GM18951 (cell line): ENCODE measurements around the gene POGLUT3.

ENCODE experiments used
- POLR2A ChIP-seq: IDR thresholded peaks from 4 replicates; pipeline ENCODE4 v1.6.1; 2011; ENCODE audit warnings: mild to moderate bottlenecking; ENCODE audit not compliant: insufficient read length, insufficient read depth; ENCODE audit errors: extremely low read depth
- in situ Hi-C: fragments of 300-500 bp; cut with MboI; formaldehyde crosslinking; loops from one replicate; pipeline ENCODE4 v1.12.0; 2022; ENCODE audit warnings: low sequenced_read_pairs, mixed read lengths, inconsistent platforms; ENCODE audit not compliant: unreplicated experiment

Gene POGLUT3, protein sequence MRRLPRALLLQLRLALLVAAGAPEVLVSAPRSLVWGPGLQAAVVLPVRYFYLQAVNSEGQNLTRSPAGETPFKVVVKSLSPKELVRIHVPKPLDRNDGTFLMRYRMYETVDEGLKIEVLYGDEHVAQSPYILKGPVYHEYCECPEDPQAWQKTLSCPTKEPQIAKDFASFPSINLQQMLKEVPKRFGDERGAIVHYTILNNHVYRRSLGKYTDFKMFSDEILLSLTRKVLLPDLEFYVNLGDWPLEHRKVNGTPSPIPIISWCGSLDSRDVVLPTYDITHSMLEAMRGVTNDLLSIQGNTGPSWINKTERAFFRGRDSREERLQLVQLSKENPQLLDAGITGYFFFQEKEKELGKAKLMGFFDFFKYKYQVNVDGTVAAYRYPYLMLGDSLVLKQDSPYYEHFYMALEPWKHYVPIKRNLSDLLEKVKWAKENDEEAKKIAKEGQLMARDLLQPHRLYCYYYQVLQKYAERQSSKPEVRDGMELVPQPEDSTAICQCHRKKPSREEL

GRCh38 chr11:108498046-108498815, at the start of gene POGLUT3:
Gene POGLUT3, minus strand, starts transcription at chr11:108498384. Its CDS starts 18 bp downstream, at chr11:108498366.
- in situ Hi-C loops: no loop called here
- peak; percentile 45 for TF ChIP-seq POLR2A

- in situ Hi-C loops: no loop called here
- no peak for TF ChIP-seq POLR2A
Measured at GRCh38 chr11:108545909-108546501, 47.8 kb upstream of the POGLUT3 start.

GRCh38 chr11:108543316-108543964, 45.3 kb upstream of the POGLUT3 start:
- in situ Hi-C loops: no loop called here
- TF ChIP-seq POLR2A: no peak

GRCh38 chr11:108541531-108541930, 43.3 kb upstream of the POGLUT3 start:
- no peak for TF ChIP-seq POLR2A
- in situ Hi-C loops: no loop called here

DNA sequence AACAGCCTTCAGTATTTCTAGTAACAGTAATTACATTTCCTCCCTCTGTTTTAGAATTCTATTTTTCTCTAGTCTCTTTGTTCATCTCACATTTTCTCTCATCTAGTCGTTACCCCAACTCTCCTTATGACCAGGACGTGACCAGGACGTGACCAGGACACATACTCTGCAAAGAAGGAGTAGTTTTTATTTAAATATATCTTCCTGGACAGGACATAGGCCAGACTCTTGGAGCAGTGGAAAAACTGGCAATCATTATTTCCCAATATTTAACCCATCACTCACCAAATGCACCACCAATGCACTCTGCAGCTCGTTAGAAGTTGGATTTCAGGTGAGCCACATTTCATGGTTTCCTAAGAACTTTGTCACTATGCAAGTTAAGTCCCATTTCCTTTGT, 40.3 kb upstream of the POGLUT3 start:
- in situ Hi-C loops: no loop called here
- TF ChIP-seq POLR2A: no peak

DNA sequence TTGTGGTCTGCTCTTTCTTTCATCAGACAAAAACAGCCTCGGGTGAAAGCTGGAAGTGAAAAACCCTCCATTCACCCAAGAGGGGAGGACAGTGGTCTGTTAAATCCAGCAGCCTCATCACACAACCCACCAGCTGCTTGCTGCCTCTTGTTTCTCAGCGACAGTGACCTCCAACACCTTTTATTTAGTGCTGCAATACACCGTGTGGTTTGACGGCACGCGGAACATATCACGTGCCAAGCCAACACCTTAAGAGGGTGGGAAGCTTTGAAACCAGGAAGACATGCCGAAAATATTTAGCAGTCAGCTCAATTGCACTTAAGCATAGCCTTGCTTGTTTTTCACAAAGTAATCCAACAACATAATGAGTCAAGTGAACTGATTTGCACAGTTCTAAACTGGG, 39.8 kb upstream of the POGLUT3 start:
- in situ Hi-C loops: no loop called here
- no peak for TF ChIP-seq POLR2A

GRCh38 chr11:108536783-108537182, 38.6 kb upstream of the POGLUT3 start:
- in situ Hi-C loops: no loop called here
- TF ChIP-seq POLR2A: no peak

GRCh38 chr11:108535384-108535955, 37.3 kb upstream of the POGLUT3 start:
- no peak for TF ChIP-seq POLR2A
- in situ Hi-C loops: no loop called here

DNA sequence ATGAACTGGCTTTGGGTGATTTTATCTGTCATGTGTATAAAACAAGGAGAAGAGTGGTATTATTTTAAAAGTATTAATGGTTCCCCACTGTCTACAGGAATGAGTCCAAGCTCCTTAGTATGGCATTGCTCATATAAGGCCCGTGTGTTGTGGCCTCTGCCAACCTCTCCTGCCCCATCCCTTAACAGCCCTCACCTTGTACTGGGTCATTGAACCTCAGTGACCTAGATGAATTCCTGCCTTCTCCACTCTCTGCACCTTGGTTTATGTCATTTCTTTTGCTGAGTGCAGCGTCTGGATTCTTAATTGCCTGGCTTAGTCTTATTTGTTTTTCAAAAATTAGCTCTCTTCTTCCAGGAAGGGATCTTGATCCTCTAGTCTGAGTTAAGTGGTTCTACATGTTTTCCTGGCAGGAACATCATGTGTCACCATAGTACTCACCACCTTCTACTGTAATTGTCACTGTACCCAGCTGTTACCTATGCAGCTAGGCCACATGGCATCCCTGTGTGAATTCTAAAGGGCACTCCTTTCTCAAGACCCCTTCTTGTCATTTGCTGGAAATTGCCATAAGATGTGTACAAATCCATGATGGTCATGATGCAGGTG, 36.2 kb upstream of the POGLUT3 start:
- TF ChIP-seq POLR2A: no peak
- in situ Hi-C loops: no loop called here

- in situ Hi-C loops: no loop called here
- no peak for TF ChIP-seq POLR2A
Measured at GRCh38 chr11:108530426-108530825, 32.2 kb upstream of the POGLUT3 start.

DNA sequence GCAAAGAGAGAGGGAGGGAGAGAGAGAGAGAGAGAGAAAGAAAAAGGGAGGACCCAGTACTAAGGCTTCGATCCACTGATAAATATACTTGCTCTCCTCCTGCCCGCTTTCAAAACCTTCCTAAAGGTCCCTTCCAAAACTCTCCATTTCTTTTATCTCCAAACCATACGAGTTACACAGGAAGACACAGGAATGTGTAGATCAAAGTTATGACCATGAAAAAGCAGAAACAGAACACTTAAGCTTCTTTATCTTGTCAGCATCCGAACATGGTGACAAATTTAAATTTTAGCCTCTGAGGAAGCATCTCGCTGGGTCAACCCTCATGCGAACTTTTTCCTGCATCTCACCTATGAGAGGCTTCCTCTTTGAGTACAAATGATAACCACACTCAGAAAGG, 29.2 kb upstream of the POGLUT3 start:
- TF ChIP-seq POLR2A: no peak
- in situ Hi-C loops: no loop called here

DNA sequence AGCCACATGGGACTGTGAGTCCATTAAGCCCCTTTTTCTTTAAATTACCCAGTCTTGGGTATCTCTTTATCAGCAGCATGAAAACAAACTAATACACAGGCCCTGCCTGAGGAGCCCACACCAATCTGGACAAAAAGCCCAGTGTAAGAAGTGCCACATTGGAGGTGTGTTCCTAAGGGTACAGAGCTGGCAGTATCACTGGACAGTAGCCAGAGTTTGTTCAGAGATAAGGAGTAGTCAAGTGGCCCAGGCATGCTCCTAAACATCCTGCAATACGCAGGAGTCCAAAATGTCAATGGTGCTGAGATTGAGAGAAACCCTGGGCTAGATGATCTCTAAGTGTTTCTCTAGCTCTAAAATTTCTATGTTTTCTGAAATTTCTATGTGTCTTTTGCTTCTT, 27.0 kb upstream of the POGLUT3 start:
- in situ Hi-C loops: no loop called here
- no peak for TF ChIP-seq POLR2A
